A673 (cell line): Measurements from ENCODE around the gene CYP1A2. TPM values are rescaled to one million over a fixed set of nuclear protein-coding genes. Genes with fewer than 3 reads are reported as not detected.

Experiments used
- BruUV-seq: library from RNA; stranded (reverse); fragments of 400-500 nt; replicated peaks from 2 replicates; lab custom pipeline; 2021; lab: Mats Ljungman, UMichigan
- CTCF ChIA-PET: fragments of 300-600 bp; sonication (Branson Sonifier 250); formaldehyde crosslinking; loops from one replicate; lab custom pipeline; 2022; ENCODE audit warnings: antibody characterized with exemption; lab: Charles Lee
- POLR2A ChIA-PET: fragments of 300-600 bp; sonication (Branson Sonifier 250); formaldehyde crosslinking; loops from one replicate; lab custom pipeline; 2022; ENCODE audit warnings: antibody characterized with exemption; ENCODE audit not compliant: low non-redundant PET; lab: Charles Lee
- DNase-seq: peaks from one replicate; pipeline ENCODE4 v3.0.0-alpha.2; 2015; ENCODE audit warnings: low spot score
- H3K27ac ChIP-seq: fragments of 200-600 bp; sonication (generic); 2 replicates; pipeline ENCODE4 v1.5.1; 2016; ENCODE audit warnings: mixed run types, low read depth, mild to moderate bottlenecking, mixed read lengths, antibody characterized with exemption, low read length; ENCODE audit not compliant: poor library complexity, severe bottlenecking
- H3K27me3 ChIP-seq: fragments of 200-600 bp; sonication (generic); replicated peaks from 2 replicates; pipeline ENCODE4 v1.6.1; 2017; ENCODE audit warnings: mixed run types, low read depth, mild to moderate bottlenecking, mixed read lengths, antibody characterized with exemption, low read length; ENCODE audit not compliant: insufficient read depth, poor library complexity
- H3K36me3 ChIP-seq: fragments of 200-600 bp; sonication (generic); 2 replicates; pipeline ENCODE4 v1.6.1; 2016; ENCODE audit warnings: mixed run types, mild to moderate bottlenecking, mixed read lengths, antibody characterized with exemption, low read length; ENCODE audit not compliant: insufficient read depth, poor library complexity, severe bottlenecking
- H3K4me1 ChIP-seq: fragments of 200-600 bp; sonication (generic); 2 replicates; pipeline ENCODE4 v1.6.1; 2017; ENCODE audit warnings: mixed run types, mild to moderate bottlenecking, mixed read lengths, antibody characterized with exemption, low read length; ENCODE audit not compliant: insufficient read depth, poor library complexity, severe bottlenecking
- H3K4me3 ChIP-seq: fragments of 200-600 bp; sonication (generic); 2 replicates; pipeline ENCODE4 v1.5.1; 2016; ENCODE audit warnings: low read depth, mixed run types, mild to moderate bottlenecking, mixed read lengths, low read length; ENCODE audit not compliant: poor library complexity, severe bottlenecking
- H3K9me3 ChIP-seq: fragments of 200-600 bp; sonication (generic); 2 replicates; pipeline ENCODE4 v1.6.1; 2016; ENCODE audit warnings: mixed run types, low read depth, mild to moderate bottlenecking, mixed read lengths, antibody characterized with exemption, low read length; ENCODE audit not compliant: poor library complexity, severe bottlenecking
- EZH2 ChIP-seq: fragments of 200-600 bp; sonication (generic); IDR thresholded peaks from 2 replicates; pipeline ENCODE4 v1.6.1; 2017; ENCODE audit warnings: borderline replicate concordance, low read depth, mild to moderate bottlenecking, mixed read lengths, antibody characterized with exemption, low read length; ENCODE audit not compliant: poor library complexity, severe bottlenecking
- intact Hi-C: fragments of 100-400 bp; cut with micrococcal nuclease; formaldehyde crosslinking; loops from one replicate; pipeline ENCODE4 v1.10.0; 2022; ENCODE audit not compliant: unreplicated experiment
- total RNA-seq: library from RNA; stranded (reverse); gene quantifications from 2 replicates; pipeline ENCODE4 v1.2.3, GENCODE V29; 2021
- TF ChIP-seq, protein P1 (sequence below): fragments of 300-800, 200-600 bp; sonication (generic); conservative IDR thresholded peaks from 2 replicates; pipeline ENCODE4 v1.5.1; 2017; ENCODE audit warnings: low read depth, mild to moderate bottlenecking, antibody characterized with exemption, low read length, moderate library complexity, mixed read lengths

CYP1A2 gene
- total RNA-seq, 1 experiment from 2014 or later = not detected

GRCh38 chr15:74801311-74801997 lies 52.8 kb downstream of the CYP1A2 start:
- no peak overlapping the region for H3K27ac ChIP-seq
- no peak for DNase-seq
- intact Hi-C loops = no loop called here
- no TSS peak for BruUV-seq
- POLR2A ChIA-PET = no interaction called here
- H3K36me3 ChIP-seq = peaks cover 40% of the 10 kb centered on the region
- H3K4me1 ChIP-seq = no peaks in the 10 kb centered on the region
- CTCF ChIA-PET = no interaction called here
- H3K27me3 ChIP-seq = no peaks in the 10 kb centered on the region
- TF ChIP-seq, protein P1, sequence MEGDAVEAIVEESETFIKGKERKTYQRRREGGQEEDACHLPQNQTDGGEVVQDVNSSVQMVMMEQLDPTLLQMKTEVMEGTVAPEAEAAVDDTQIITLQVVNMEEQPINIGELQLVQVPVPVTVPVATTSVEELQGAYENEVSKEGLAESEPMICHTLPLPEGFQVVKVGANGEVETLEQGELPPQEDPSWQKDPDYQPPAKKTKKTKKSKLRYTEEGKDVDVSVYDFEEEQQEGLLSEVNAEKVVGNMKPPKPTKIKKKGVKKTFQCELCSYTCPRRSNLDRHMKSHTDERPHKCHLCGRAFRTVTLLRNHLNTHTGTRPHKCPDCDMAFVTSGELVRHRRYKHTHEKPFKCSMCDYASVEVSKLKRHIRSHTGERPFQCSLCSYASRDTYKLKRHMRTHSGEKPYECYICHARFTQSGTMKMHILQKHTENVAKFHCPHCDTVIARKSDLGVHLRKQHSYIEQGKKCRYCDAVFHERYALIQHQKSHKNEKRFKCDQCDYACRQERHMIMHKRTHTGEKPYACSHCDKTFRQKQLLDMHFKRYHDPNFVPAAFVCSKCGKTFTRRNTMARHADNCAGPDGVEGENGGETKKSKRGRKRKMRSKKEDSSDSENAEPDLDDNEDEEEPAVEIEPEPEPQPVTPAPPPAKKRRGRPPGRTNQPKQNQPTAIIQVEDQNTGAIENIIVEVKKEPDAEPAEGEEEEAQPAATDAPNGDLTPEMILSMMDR = no peak
- TF ChIP-seq EZH2 = no peak
- no peaks in the 10 kb centered on the region for H3K9me3 ChIP-seq
- no peak overlapping the region for H3K4me3 ChIP-seq

DNA sequence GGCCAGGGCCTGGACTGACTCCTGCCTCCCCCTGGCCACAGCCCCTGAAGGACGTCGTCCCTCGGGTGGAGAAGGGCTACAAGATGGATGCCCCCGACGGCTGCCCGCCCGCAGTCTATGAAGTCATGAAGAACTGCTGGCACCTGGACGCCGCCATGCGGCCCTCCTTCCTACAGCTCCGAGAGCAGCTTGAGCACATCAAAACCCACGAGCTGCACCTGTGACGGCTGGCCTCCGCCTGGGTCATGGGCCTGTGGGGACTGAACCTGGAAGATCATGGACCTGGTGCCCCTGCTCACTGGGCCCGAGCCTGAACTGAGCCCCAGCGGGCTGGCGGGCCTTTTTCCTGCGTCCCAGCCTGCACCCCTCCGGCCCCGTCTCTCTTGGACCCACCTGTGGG lies 53.6 kb downstream of the CYP1A2 start:
- TF ChIP-seq EZH2 = no peak
- TF ChIP-seq, protein P1 = no peak
- intact Hi-C loops = no loop called here
- TSS peak; percentile 43 for BruUV-seq
- no peaks in the 10 kb centered on the region for H3K27me3 ChIP-seq
- no peak overlapping the region for H3K4me3 ChIP-seq
- CTCF ChIA-PET = no interaction called here
- H3K36me3 ChIP-seq = peaks cover 40% of the 10 kb centered on the region
- H3K9me3 ChIP-seq = no peaks in the 10 kb centered on the region
- H3K27ac ChIP-seq = no peak overlapping the region
- no peaks in the 10 kb centered on the region for H3K4me1 ChIP-seq
- no peak for DNase-seq
- POLR2A ChIA-PET = no interaction called here

DNA sequence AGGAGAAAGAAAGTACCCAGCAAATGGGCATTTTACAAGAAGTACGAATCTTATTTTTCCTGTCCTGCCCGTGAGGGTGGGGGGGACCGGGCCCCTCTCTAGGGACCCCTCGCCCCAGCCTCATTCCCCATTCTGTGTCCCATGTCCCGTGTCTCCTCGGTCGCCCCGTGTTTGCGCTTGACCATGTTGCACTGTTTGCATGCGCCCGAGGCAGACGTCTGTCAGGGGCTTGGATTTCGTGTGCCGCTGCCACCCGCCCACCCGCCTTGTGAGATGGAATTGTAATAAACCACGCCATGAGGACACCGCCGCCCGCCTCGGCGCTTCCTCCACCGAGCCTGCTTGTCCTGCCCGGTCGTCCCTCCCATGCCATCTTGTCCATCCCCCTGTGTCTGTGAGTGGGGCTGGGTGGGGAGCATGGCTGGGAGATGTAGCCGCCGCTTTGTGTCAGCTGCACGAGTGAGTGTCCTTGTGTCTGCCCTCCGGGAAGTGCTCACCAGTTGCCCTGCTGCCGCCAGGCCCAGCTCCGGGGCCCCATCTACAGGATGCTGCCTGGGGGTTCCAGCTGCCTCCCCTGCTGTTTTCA lies 54.3 kb downstream of the CYP1A2 start:
- intact Hi-C loops = no loop called here
- no peak for TF ChIP-seq EZH2
- TF ChIP-seq, protein P1 = no peak
- H3K4me1 ChIP-seq = no peaks in the 10 kb centered on the region
- H3K9me3 ChIP-seq = no peaks in the 10 kb centered on the region
- POLR2A ChIA-PET = no interaction called here
- CTCF ChIA-PET = interaction anchor here (0.6 kb wide), 2 partner anchors 32 to 137 kb away, joined by 3 to 4 read pairs; no protein-coding TSS in a partner anchor
- no peak for DNase-seq
- H3K27ac ChIP-seq = no peak overlapping the region
- no TSS peak for BruUV-seq
- H3K27me3 ChIP-seq = no peaks in the 10 kb centered on the region
- H3K4me3 ChIP-seq = no peak overlapping the region
- H3K36me3 ChIP-seq = peaks cover 40% of the 10 kb centered on the region
